Adrenal gland (tissue), 5 donors: ENCODE measurements around the gene MRPL33.

Experiments
- CTCF ChIP-seq, 6 experiments: fragments of 450-650 bp in 4 of 6; fragments of 200-600 bp in 2 of 6; sonication (generic) in 1 of 6; IDR thresholded peaks; 1 replicate in 5 of 6; 2 replicates in 1 of 6; pipeline versions ENCODE4 v1.5.1 to v1.8.0; 2016 to 2021; ENCODE audit warnings: antibody characterized with exemption in 6 of 6, mild to moderate bottlenecking in 2 of 6, moderate library complexity in 1 of 6
- POLR2A ChIP-seq, 2 donors: fragments of 450-650 bp; IDR thresholded peaks; one replicate each; pipeline ENCODE4 v1.6.1; 2017; ENCODE audit warnings: antibody characterized with exemption in 2 of 2, mild to moderate bottlenecking in 2 of 2, moderate library complexity in 1 of 2
- donor health status: DM: no; HTN: no; CAD: no.

DNA sequence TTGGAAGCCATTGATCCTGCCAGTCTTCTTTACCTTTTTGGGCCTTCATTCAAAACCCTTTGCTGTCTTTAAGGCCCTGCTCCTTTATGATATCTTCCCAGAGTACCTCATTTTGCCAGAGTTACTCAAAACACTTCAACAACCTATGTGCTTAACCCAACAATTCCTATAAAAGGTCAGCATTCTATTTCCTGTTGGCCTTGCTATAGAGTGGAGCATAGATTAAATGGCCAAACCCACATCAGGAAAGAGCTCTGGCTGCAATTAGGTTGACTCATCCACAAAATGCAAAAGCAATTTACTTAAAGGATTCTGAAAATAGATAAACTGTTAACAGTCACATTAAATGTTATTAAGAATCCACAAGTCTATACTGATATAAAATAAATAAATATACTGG is 21.2 kb downstream of the MRPL33 start:
- TF ChIP-seq CTCF (IDR thresholded peaks at IDR 0.05), result no peak
- no peak for TF ChIP-seq POLR2A (IDR thresholded peaks at IDR 0.05)
